ENCODE measurements around the gene TMEM14B. TPM values are rescaled to one million over a fixed set of nuclear protein-coding genes. Genes with fewer than 3 reads are reported as not detected.
A peak's percentile ranks its signal among the peaks of the same experiment; 100 is the strongest.

TMEM14B gene
- total and polyA plus RNA-seq, 9 of the 15 experiments (the other 6 are each of a cell fraction or from before 2014, with no cell fraction given) = 174 to 862 (median 263) TPM

DNA sequence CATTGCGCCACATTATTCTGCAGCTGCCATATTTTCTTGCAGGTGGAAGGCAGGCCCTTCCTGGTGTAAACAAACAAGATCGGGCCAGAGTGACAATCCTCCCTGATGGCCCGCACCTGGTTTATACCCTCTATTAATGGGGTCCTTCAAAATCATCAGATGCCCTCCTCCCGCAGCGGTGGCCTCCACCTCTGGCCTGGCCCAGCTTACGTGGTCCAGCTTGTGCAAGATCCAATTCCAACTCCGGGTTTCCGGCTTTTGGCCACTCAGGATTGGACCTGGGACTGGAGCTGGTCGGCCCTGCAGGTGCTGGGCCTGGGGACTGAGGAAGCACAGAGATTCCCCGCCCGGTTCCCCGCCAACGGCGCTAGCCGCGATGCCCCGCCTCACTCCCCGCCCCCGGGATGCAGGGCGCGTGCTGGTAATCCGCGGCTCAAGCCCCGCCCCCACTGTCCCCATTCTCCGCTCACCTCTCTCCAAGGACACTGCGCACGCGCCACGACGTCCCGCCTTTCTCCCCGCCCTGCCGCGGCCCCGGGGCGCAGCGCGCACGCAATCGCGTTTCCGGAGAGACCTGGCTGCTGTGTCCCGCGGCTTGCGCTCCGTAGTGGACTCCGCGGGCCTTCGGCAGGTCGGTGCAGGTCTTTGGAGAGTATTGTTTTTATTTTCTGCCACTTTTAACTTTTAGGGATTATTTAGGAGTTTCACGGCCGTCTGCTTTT, at the start of gene TMEM14B (continued):
- TF ChIP-seq FIP1L1 (IDR thresholded peaks at IDR 0.05; ENCODE audit: low read depth, low read length, poor library complexity, severe bottlenecking) (no peak), ZFP30 (CRISPR knock-in tag; IDR thresholded peaks at IDR 0.05; ENCODE audit: borderline replicate concordance) (no peak), ETV5 (CRISPR knock-in tag; IDR thresholded peaks at IDR 0.05; ENCODE audit: low read depth) (peak; percentile 91), ATF1 (CRISPR knock-in tag; IDR thresholded peaks at IDR 0.05) (no peak), ATF1 (tag; IDR thresholded peaks at IDR 0.05) (peak; percentile 79), EP300 (IDR thresholded peaks at IDR 0.05; ENCODE audit: low read length) (peak; percentile 33), ZBED1 (IDR thresholded peaks at IDR 0.05) (no peak), ZNF764 (CRISPR knock-in tag; IDR thresholded peaks at IDR 0.05; ENCODE audit: low read depth) (no peak), NR2F6 (CRISPR knock-in tag; IDR thresholded peaks at IDR 0.05) (no peak), WHSC1 (IDR thresholded peaks at IDR 0.05; ENCODE audit: low read length) (no peak), IRF2 (CRISPR knock-in tag; IDR thresholded peaks at IDR 0.05) (no peak), SRSF1 (IDR thresholded peaks at IDR 0.05; ENCODE audit: low read depth, low read length) (no peak), ATF7 (IDR thresholded peaks at IDR 0.05) (peak; percentile 80), ZNF311 (CRISPR knock-in tag; IDR thresholded peaks at IDR 0.05) (no peak), ZNF224 (CRISPR knock-in tag; IDR thresholded peaks at IDR 0.05) (no peak), YBX1 (IDR thresholded peaks at IDR 0.05) (no peak), RCOR1 (IDR thresholded peaks at IDR 0.05; ENCODE audit: borderline replicate concordance in 1 of 2, low read depth in 2 of 2, low read length in 2 of 2) (peak; percentile 50 to 85; a peak in 3 of 4 replicates), ERF (CRISPR knock-in tag; IDR thresholded peaks at IDR 0.05) (0 out of 2 replicates have a peak, but pooled peaks have one; percentile 28), ZZZ3 (IDR thresholded peaks at IDR 0.05) (no peak), ILK (tag; IDR thresholded peaks at IDR 0.05; ENCODE audit: borderline replicate concordance, low read depth) (no peak)
- TF ChIP-seq, protein P1, sequence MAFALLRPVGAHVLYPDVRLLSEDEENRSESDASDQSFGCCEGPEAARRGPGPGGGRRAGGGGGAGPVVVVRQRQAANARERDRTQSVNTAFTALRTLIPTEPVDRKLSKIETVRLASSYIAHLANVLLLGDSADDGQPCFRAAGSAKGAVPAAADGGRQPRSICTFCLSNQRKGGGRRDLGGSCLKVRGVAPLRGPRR (CRISPR knock-in tag; IDR thresholded peaks at IDR 0.05) = no peak
- TF ChIP-seq, protein P2, sequence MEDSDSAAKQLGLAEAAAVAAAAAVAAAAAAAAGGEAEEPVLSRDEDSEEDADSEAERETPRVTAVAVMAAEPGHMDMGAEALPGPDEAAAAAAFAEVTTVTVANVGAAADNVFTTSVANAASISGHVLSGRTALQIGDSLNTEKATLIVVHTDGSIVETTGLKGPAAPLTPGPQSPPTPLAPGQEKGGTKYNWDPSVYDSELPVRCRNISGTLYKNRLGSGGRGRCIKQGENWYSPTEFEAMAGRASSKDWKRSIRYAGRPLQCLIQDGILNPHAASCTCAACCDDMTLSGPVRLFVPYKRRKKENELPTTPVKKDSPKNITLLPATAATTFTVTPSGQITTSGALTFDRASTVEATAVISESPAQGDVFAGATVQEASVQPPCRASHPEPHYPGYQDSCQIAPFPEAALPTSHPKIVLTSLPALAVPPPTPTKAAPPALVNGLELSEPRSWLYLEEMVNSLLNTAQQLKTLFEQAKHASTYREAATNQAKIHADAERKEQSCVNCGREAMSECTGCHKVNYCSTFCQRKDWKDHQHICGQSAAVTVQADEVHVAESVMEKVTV (CRISPR knock-in tag; IDR thresholded peaks at IDR 0.05) = 0 out of 2 replicates have a peak, but pooled peaks have one; percentile 39
- TF ChIP-seq, protein P3, sequence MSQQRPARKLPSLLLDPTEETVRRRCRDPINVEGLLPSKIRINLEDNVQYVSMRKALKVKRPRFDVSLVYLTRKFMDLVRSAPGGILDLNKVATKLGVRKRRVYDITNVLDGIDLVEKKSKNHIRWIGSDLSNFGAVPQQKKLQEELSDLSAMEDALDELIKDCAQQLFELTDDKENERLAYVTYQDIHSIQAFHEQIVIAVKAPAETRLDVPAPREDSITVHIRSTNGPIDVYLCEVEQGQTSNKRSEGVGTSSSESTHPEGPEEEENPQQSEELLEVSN (IDR thresholded peaks at IDR 0.05; ENCODE audit: borderline replicate concordance in 1 of 2, extremely low read depth in 1 of 2, insufficient read depth in 1 of 2, insufficient read length in 1 of 2, low read depth in 1 of 2, low read length in 1 of 2, poor library complexity in 1 of 2, severe bottlenecking in 1 of 2) = peak; percentile 80 to 96
- TF ChIP-seq, protein P4, sequence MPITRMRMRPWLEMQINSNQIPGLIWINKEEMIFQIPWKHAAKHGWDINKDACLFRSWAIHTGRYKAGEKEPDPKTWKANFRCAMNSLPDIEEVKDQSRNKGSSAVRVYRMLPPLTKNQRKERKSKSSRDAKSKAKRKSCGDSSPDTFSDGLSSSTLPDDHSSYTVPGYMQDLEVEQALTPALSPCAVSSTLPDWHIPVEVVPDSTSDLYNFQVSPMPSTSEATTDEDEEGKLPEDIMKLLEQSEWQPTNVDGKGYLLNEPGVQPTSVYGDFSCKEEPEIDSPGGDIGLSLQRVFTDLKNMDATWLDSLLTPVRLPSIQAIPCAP (CRISPR knock-in tag; IDR thresholded peaks at IDR 0.05; ENCODE audit: borderline replicate concordance) = no peak
